ENCODE results near the gene RAB20. TPM values are rescaled to one million over a fixed set of nuclear protein-coding genes. Genes with fewer than 3 reads are reported as not detected.
"Not testable (repeated sequence)": the region's sequence is repeated elsewhere in the genome, so short reads cannot be mapped to it uniquely, and the experiment has no call there.

RAB20 gene
- total RNA-seq, 1 donor from 2014 or later = 8.2 TPM

GRCh38 chr13:110495376-110495775 is 66.1 kb downstream of the RAB20 start:
- no peaks in the 10 kb centered on the region for H3K27me3 ChIP-seq (ENCODE audit: control insufficient read depth, insufficient read depth, low read length)
- DNase-seq (ENCODE audit: low read depth) = no peak
- TF ChIP-seq CTCF (IDR thresholded peaks at IDR 0.05; ENCODE audit: insufficient read depth, low read length, severe bottlenecking) = no peak
- no peak for FAIRE-seq
- no peak overlapping the region for H3K4me3 ChIP-seq (ENCODE audit: low read depth, low read length)
- H3K36me3 ChIP-seq (ENCODE audit: control insufficient read depth, insufficient read depth, low read length) = peaks cover 2% of the 10 kb centered on the region

GRCh38 chr13:110493613-110494012 is 67.9 kb downstream of the RAB20 start:
- peaks cover 2% of the 10 kb centered on the region for H3K36me3 ChIP-seq (ENCODE audit: control insufficient read depth, insufficient read depth, low read length)
- TF ChIP-seq CTCF (IDR thresholded peaks at IDR 0.05; ENCODE audit: insufficient read depth, low read length, severe bottlenecking) = no peak
- FAIRE-seq (no peak), DNase-seq (ENCODE audit: low read depth) (no peak)
- no peaks in the 10 kb centered on the region for H3K27me3 ChIP-seq (ENCODE audit: control insufficient read depth, insufficient read depth, low read length)
- no peak overlapping the region for H3K4me3 ChIP-seq (ENCODE audit: low read depth, low read length)

- H3K27me3 ChIP-seq (ENCODE audit: control insufficient read depth, insufficient read depth, low read length) = no peaks in the 10 kb centered on the region
- H3K36me3 ChIP-seq (ENCODE audit: control insufficient read depth, insufficient read depth, low read length) = no peaks in the 10 kb centered on the region
- no peak overlapping the region for H3K4me3 ChIP-seq (ENCODE audit: low read depth, low read length)
- no peak for FAIRE-seq
- no peak for DNase-seq (ENCODE audit: low read depth)
- TF ChIP-seq CTCF (IDR thresholded peaks at IDR 0.05; ENCODE audit: insufficient read depth, low read length, severe bottlenecking) = no peak
Measured at GRCh38 chr13:110492679-110493593, 68.6 kb downstream of the RAB20 start.

- no peaks in the 10 kb centered on the region for H3K36me3 ChIP-seq (ENCODE audit: control insufficient read depth, insufficient read depth, low read length)
- TF ChIP-seq CTCF (IDR thresholded peaks at IDR 0.05; ENCODE audit: insufficient read depth, low read length, severe bottlenecking) = no peak
- DNase-seq (ENCODE audit: low read depth) = no peak
- H3K27me3 ChIP-seq (ENCODE audit: control insufficient read depth, insufficient read depth, low read length) = no peaks in the 10 kb centered on the region
- no peak overlapping the region for H3K4me3 ChIP-seq (ENCODE audit: low read depth, low read length)
- FAIRE-seq = no peak
Measured at GRCh38 chr13:110491869-110492678, 69.4 kb downstream of the RAB20 start.

GRCh38 chr13:110490009-110490770 is 71.3 kb downstream of the RAB20 start:
- FAIRE-seq = no peak
- no peaks in the 10 kb centered on the region for H3K27me3 ChIP-seq (ENCODE audit: control insufficient read depth, insufficient read depth, low read length)
- no peak overlapping the region for H3K4me3 ChIP-seq (ENCODE audit: low read depth, low read length)
- DNase-seq (ENCODE audit: low read depth) = no peak
- TF ChIP-seq CTCF (IDR thresholded peaks at IDR 0.05; ENCODE audit: insufficient read depth, low read length, severe bottlenecking) = no peak
- no peaks in the 10 kb centered on the region for H3K36me3 ChIP-seq (ENCODE audit: control insufficient read depth, insufficient read depth, low read length)

- not testable (repeated sequence) for H3K36me3 ChIP-seq (ENCODE audit: control insufficient read depth, insufficient read depth, low read length); H3K4me3 ChIP-seq (ENCODE audit: low read depth, low read length); DNase-seq (ENCODE audit: low read depth); H3K27me3 ChIP-seq (ENCODE audit: control insufficient read depth, insufficient read depth, low read length); FAIRE-seq
Measured at GRCh38 chr13:110486880-110487279, 74.6 kb downstream of the RAB20 start.
